Measurements from ENCODE around the gene LIMD2. TPM values are rescaled to one million over a fixed set of nuclear protein-coding genes. Genes with fewer than 3 reads are reported as not detected.

The LIMD2 gene
- total and polyA plus RNA-seq, 2 of the 4 experiments (the other 2 are of a cell fraction): 4.5 to 21.7 TPM

DNA sequence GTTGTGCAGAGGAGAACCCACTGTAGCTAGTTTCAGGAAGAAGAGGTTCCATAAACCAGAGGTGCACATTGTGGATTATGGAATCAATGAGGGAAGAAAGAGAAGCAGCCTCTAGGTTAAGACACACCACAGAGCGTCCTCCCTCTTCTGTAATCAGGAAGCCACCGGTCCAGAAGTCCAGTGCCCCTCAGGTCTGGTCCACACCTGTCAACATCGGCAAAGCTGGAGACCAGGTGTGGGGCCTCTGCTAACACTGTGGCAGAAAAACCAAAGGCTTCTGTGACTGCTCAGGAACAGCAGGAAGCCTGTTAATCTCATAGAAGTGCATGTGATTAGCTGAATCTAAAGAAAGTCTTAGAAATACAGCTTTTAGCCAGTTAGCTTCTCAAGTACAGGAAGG, 23.3 kb downstream of the LIMD2 start:
- Histone ChIP-seq H3K23ac (ENCODE audit: low read depth, low read length) (no peak overlapping the region), H2BK120ac (ENCODE audit: low read depth, low read length) (no peak overlapping the region), H3K14ac (replicated peaks; ENCODE audit: low read depth, low read length) (no peak overlapping the region), H2AFZ (replicated peaks; ENCODE audit: low read length, poor library complexity) (no peak overlapping the region), H4K5ac (ENCODE audit: low read depth, low read length) (no peak overlapping the region), H3K4ac (ENCODE audit: low read depth, low read length) (no peak overlapping the region), H2BK15ac (ENCODE audit: low read depth, low read length) (no peak overlapping the region), H3K4me1 (ENCODE audit: control insufficient read depth, insufficient read depth, low read length) (peaks cover 10% of the 10 kb centered on the region), H2AK5ac (ENCODE audit: low read depth, low read length) (no peak overlapping the region), H2AK9ac (replicated peaks; ENCODE audit: low read depth, low read length, poor library complexity) (no peak overlapping the region), H4K8ac (ENCODE audit: low read depth in 2 of 2, low read length in 2 of 2) (no peak overlapping the region), H3K9me3 (ENCODE audit: control insufficient read depth, insufficient read depth, low read length) (no peaks in the 10 kb centered on the region), H3K79me1 (ENCODE audit: low read depth in 1 of 2, low read length in 2 of 2) (peaks cover 0 to 3% of the 10 kb centered on the region in 2 experiments; a peak in 1 of 4 replicates), H4K91ac (ENCODE audit: insufficient read depth, low read depth, low read length) (no peak overlapping the region), H3K18ac (ENCODE audit: low read depth, low read length) (no peak overlapping the region), H3K9me1 (ENCODE audit: insufficient read depth, low read length) (0 out of 2 replicates have a peak, but pooled peaks cover 3% of the 10 kb centered on the region), H2BK20ac (ENCODE audit: low read depth, low read length) (no peak overlapping the region), H3K36me3 (ENCODE audit: control insufficient read depth, insufficient read depth, low read length) (peaks cover 6% of the 10 kb centered on the region), H3K27ac (ENCODE audit: insufficient read depth, low read length) (no peak overlapping the region), H3K27me3 (ENCODE audit: control insufficient read depth, insufficient read depth, low read length) (no peaks in the 10 kb centered on the region), H3K9ac (ENCODE audit: low read depth, low read length) (no peak overlapping the region), H2BK5ac (ENCODE audit: low read depth, low read length, poor library complexity, severe bottlenecking) (no peak overlapping the region), H3K4me3 (ENCODE audit: insufficient read depth, low read depth, low read length) (no peak overlapping the region), H4K20me1 (ENCODE audit: insufficient read depth, low read length) (peaks cover 3% of the 10 kb centered on the region; the same call in 1 of the 2 replicates), H3K56ac (ENCODE audit: extremely low read depth, insufficient read depth, low read length) (no peak overlapping the region), H3K4me2 (ENCODE audit: low read depth, low read length) (no peak overlapping the region)
- ATAC-seq (ENCODE audit: low read depth): no peak
- dilution Hi-C loops (cut with HindIII; ENCODE audit: low sequenced_read_pairs, unreplicated experiment) (no loop called here), intact Hi-C loops (cut with micrococcal nuclease) (loop anchor here (5.0 kb wide), 1 partner anchor 49 kb away; no protein-coding TSS in a partner anchor), in situ Hi-C loops (cut with MboI; ENCODE audit: low sequenced_read_pairs) (no loop called here)
- no TSS peak for BruUV-seq (replicated peaks)
- POLR2A ChIA-PET (ENCODE audit: unreplicated experiment): no interaction called here
- CTCF ChIA-PET: no interaction called here
- no peak for DNase-seq
- WGBS, 2 experiments (ENCODE audit: extremely low coverage in 2 of 2, insufficient read length in 1 of 2): no CpG with 5 or more reads among the region's 3 CpGs
- TF ChIP-seq, protein P1, sequence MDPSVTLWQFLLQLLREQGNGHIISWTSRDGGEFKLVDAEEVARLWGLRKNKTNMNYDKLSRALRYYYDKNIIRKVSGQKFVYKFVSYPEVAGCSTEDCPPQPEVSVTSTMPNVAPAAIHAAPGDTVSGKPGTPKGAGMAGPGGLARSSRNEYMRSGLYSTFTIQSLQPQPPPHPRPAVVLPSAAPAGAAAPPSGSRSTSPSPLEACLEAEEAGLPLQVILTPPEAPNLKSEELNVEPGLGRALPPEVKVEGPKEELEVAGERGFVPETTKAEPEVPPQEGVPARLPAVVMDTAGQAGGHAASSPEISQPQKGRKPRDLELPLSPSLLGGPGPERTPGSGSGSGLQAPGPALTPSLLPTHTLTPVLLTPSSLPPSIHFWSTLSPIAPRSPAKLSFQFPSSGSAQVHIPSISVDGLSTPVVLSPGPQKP (IDR thresholded peaks at IDR 0.05; ENCODE audit: borderline replicate concordance, low read depth, low read length): no peak
- no peak for TF ChIP-seq RFX5 (IDR thresholded peaks at IDR 0.05; ENCODE audit: low read depth, low read length)
- TF ChIP-seq POLR2A (IDR thresholded peaks at IDR 0.05; ENCODE audit: low read depth, low read length): no peak
- no peak for TF ChIP-seq RAD21 (IDR thresholded peaks at IDR 0.05; ENCODE audit: low read length)
- TF ChIP-seq CHD1 (IDR thresholded peaks at IDR 0.05; ENCODE audit: low read depth, low read length): no peak
- no peak for TF ChIP-seq BHLHE40 (IDR thresholded peaks at IDR 0.05; ENCODE audit: low read depth, low read length)
- no peak for TF ChIP-seq MAFK (IDR thresholded peaks at IDR 0.05; ENCODE audit: low read depth, low read length)
- no peak for TF ChIP-seq MXI1 (IDR thresholded peaks at IDR 0.05; ENCODE audit: borderline replicate concordance, low read depth, low read length)
- TF ChIP-seq MAZ (IDR thresholded peaks at IDR 0.05; ENCODE audit: borderline replicate concordance, low read depth, low read length): no peak
- TF ChIP-seq USF2 (IDR thresholded peaks at IDR 0.05; ENCODE audit: low read depth, low read length): no peak
- no peak for TF ChIP-seq SMC3 (IDR thresholded peaks at IDR 0.05; ENCODE audit: low read depth, low read length)
